GM23338 (cell line): ENCODE data around the gene EZR. TPM values are rescaled to one million over a fixed set of nuclear protein-coding genes. Genes with fewer than 3 reads are reported as not detected.
A peak's percentile ranks its signal among the peaks of the same experiment; 100 is the strongest.

Experiments
- ATAC-seq: fragments of 200-7000 bp; cut with Tn5 transposase; 3 replicates; pipeline ENCODE4 v1.9.1; 2020
- DNase-seq: peaks from one replicate; pipeline ENCODE4 v3.0.0-alpha.2; 2015; ENCODE audit warnings: low spot score
- H2AFZ ChIP-seq: fragments of 200-600 bp; sonication (generic); 2 replicates; pipeline ENCODE4 v1.8.0; 2016; ENCODE audit warnings: antibody characterized with exemption, mild to moderate bottlenecking, moderate library complexity
- H3F3A ChIP-seq: fragments of 200-600 bp; sonication (generic); replicated peaks from 2 replicates; pipeline ENCODE4 v1.8.0; 2017; ENCODE audit warnings: antibody characterized with exemption, mixed run types, low read depth
- H3K27ac ChIP-seq: fragments of 200-600 bp; sonication (generic); 2 replicates; pipeline ENCODE4 v1.6.1; 2016; ENCODE audit warnings: low read depth
- H3K27me3 ChIP-seq: fragments of 200-600 bp; sonication (generic); 2 replicates; pipeline ENCODE4 v1.8.0; 2016; ENCODE audit warnings: mild to moderate bottlenecking, mixed run types, moderate library complexity; ENCODE audit not compliant: insufficient read depth
- H3K36me3 ChIP-seq: fragments of 200-600 bp; sonication (generic); 2 replicates; pipeline ENCODE4 v1.8.0; 2016; ENCODE audit warnings: mild to moderate bottlenecking; ENCODE audit not compliant: insufficient read depth
- H3K4me1 ChIP-seq: fragments of 200-600 bp; sonication (generic); 2 replicates; pipeline ENCODE4 v1.8.0; 2016; ENCODE audit warnings: mild to moderate bottlenecking, moderate library complexity; ENCODE audit not compliant: insufficient read depth
- H3K4me2 ChIP-seq: fragments of 200-600 bp; sonication (generic); 2 replicates; pipeline ENCODE4 v1.7.1; 2017; ENCODE audit warnings: mixed run types
- H3K4me3 ChIP-seq: fragments of 200-600 bp; sonication (generic); 2 replicates; pipeline ENCODE4 v1.6.1; 2016; ENCODE audit warnings: mixed run types
- H3K79me2 ChIP-seq: fragments of 200-600 bp; sonication (generic); replicated peaks from 2 replicates; pipeline ENCODE4 v1.8.0; 2017; ENCODE audit warnings: mild to moderate bottlenecking; ENCODE audit not compliant: insufficient read depth
- H3K9me2 ChIP-seq: fragments of 200-600 bp; sonication (generic); 2 replicates; pipeline ENCODE4 v1.8.0; 2017; ENCODE audit not compliant: insufficient read depth
- H4K20me1 ChIP-seq: fragments of 200-600 bp; sonication (generic); replicated peaks from 2 replicates; pipeline ENCODE4 v1.8.0; 2017; ENCODE audit warnings: mild to moderate bottlenecking; ENCODE audit not compliant: insufficient read depth
- H3K27ac Mint-ChIP-seq: 2 replicates; pipeline ENCODE4 v1.8.0; 2020; ENCODE audit warnings: inconsistent platforms, mild to moderate bottlenecking, moderate library complexity, mixed read lengths
- H3K27me3 Mint-ChIP-seq: 3 replicates; pipeline ENCODE4 v1.8.0; 2022; ENCODE audit warnings: low read depth, mild to moderate bottlenecking, moderate library complexity, mixed read lengths, inconsistent platforms; ENCODE audit not compliant: insufficient read depth, poor library complexity
- H3K36me3 Mint-ChIP-seq: 3 replicates; pipeline ENCODE4 v1.8.0; 2021; ENCODE audit warnings: low read depth, mild to moderate bottlenecking, inconsistent platforms, moderate library complexity, mixed read lengths
- H3K4me1 Mint-ChIP-seq: 3 replicates; pipeline ENCODE4 v1.8.0; 2020; ENCODE audit warnings: mild to moderate bottlenecking, inconsistent platforms, mixed read lengths
- H3K4me3 Mint-ChIP-seq: 3 replicates; pipeline ENCODE4 v1.8.0; 2021; ENCODE audit warnings: moderate library complexity, mild to moderate bottlenecking, inconsistent platforms, mixed read lengths
- H3K9me3 Mint-ChIP-seq: 3 replicates; pipeline ENCODE4 v1.8.0; 2020; ENCODE audit warnings: moderate library complexity, mild to moderate bottlenecking, inconsistent platforms, mixed read lengths
- CREB1 ChIP-seq: fragments of 250-450 bp; sonication (Bioruptor Pico); IDR thresholded peaks from 2 replicates; pipeline ENCODE4 v1.5.0; 2020; ENCODE audit warnings: low read depth, mild to moderate bottlenecking, moderate library complexity
- CTCF ChIP-seq, 2 experiments: fragments of 200-600 bp in 1 of 2; sonication (generic) in 1 of 2; conservative IDR thresholded peaks; 2 replicates each; pipeline versions ENCODE4 v1.5.1 to v1.6.1; 2016 to 2017; ENCODE audit warnings: antibody characterized with exemption in 2 of 2, low read depth in 2 of 2, mild to moderate bottlenecking in 2 of 2, moderate library complexity in 1 of 2
- EZH2phosphoT487 ChIP-seq: fragments of 200-600 bp; sonication (generic); IDR thresholded peaks from one replicate; pipeline ENCODE4 v1.8.1; 2018; ENCODE audit warnings: antibody characterized with exemption; ENCODE audit not compliant: unreplicated experiment
- JUNB ChIP-seq: IDR thresholded peaks from one replicate; pipeline ENCODE4 v1.6.1; 2016; ENCODE audit warnings: antibody characterized with exemption; ENCODE audit not compliant: unreplicated experiment
- NANOG ChIP-seq: IDR thresholded peaks from 2 replicates; pipeline ENCODE4 v1.6.1; 2016; ENCODE audit warnings: antibody characterized with exemption, borderline replicate concordance
- POLR2AphosphoS5 ChIP-seq: IDR thresholded peaks from 2 replicates; pipeline ENCODE4 v1.6.1; 2016; ENCODE audit warnings: antibody characterized with exemption, low read depth
- REST ChIP-seq: IDR thresholded peaks from one replicate; pipeline ENCODE4 v1.6.1; 2018; ENCODE audit warnings: antibody characterized with exemption; ENCODE audit not compliant: unreplicated experiment
- STAT1 ChIP-seq: IDR thresholded peaks from one replicate; pipeline ENCODE4 v1.6.1; 2016; ENCODE audit warnings: antibody characterized with exemption; ENCODE audit not compliant: unreplicated experiment
- ZNF331 ChIP-seq: fragments of 250-450 bp; sonication (Bioruptor Pico); IDR thresholded peaks from 2 replicates; pipeline ENCODE4 v1.5.0; 2020; ENCODE audit warnings: low read depth, mild to moderate bottlenecking, moderate library complexity
- ZNF462 ChIP-seq: fragments of 250-450 bp; sonication (Bioruptor Pico); IDR thresholded peaks from 2 replicates; pipeline ENCODE4 v1.5.0; 2020; ENCODE audit warnings: mild to moderate bottlenecking, moderate library complexity
- polyA plus RNA-seq: library from polyadenylated mRNA; unstranded; fragments of >200 nt; fragmentation: Nextera tagmentation; extraction: Ambion mirVana; gene quantifications from 2 replicates; pipeline ENCODE4 v1.2.1, GENCODE V29; 2016
- total RNA-seq: library from RNA; depleted of rRNA; stranded (reverse); fragments of >200 nt; shearing (Covaris generic); gene quantifications from 2 replicates; pipeline ENCODE4 v1.2.3, GENCODE V29; 2014

Gene EZR
- total and polyA plus RNA-seq, 2 experiments from 2014 or later = 199 to 208 TPM

GRCh38 chr6:158783167-158783450 lies 36.1 kb downstream of the EZR start:
- H4K20me1 ChIP-seq = peaks cover 68% of the 10 kb centered on the region
- H3K27ac ChIP-seq = peak overlapping the region; percentile 51; the same call in 1 of the 2 replicates
- H3K4me2 ChIP-seq = no peak overlapping the region
- H3K36me3 Mint-ChIP-seq = peaks cover 92% of the 10 kb centered on the region
- H3K9me3 Mint-ChIP-seq = no peaks in the 10 kb centered on the region
- H3K27ac Mint-ChIP-seq = no peak overlapping the region
- no peaks in the 10 kb centered on the region for H3K27me3 Mint-ChIP-seq
- ATAC-seq = no peak; the same call in 2 of the 3 replicates
- DNase-seq = no peak
- H3K4me1 ChIP-seq = no peaks in the 10 kb centered on the region; the same call in 1 of the 2 replicates
- no peak overlapping the region for H3K4me3 ChIP-seq
- H3K79me2 ChIP-seq = peaks cover 100% of the 10 kb centered on the region
- peaks cover 25% of the 10 kb centered on the region; the same call in 2 of the 3 replicates for H3K4me1 Mint-ChIP-seq
- no peak overlapping the region for H2AFZ ChIP-seq
- H3K9me2 ChIP-seq = no peaks in the 10 kb centered on the region
- TF ChIP-seq NANOG (no peak), REST (no peak)
- H3F3A ChIP-seq = peaks cover 36% of the 10 kb centered on the region; the same call in 1 of the 2 replicates
- H3K27me3 ChIP-seq = no peaks in the 10 kb centered on the region
- H3K36me3 ChIP-seq = peaks cover 90% of the 10 kb centered on the region
- H3K4me3 Mint-ChIP-seq = no peak overlapping the region

GRCh38 chr6:158782432-158783166 lies 36.6 kb downstream of the EZR start:
- H4K20me1 ChIP-seq = peaks cover 68% of the 10 kb centered on the region
- H3K9me2 ChIP-seq = no peaks in the 10 kb centered on the region
- H3F3A ChIP-seq = peaks cover 37% of the 10 kb centered on the region; the same call in 1 of the 2 replicates
- Mint-ChIP-seq H3K27me3 (no peaks in the 10 kb centered on the region), H3K4me3 (no peak overlapping the region; the same call in 2 of the 3 replicates), H3K27ac (no peak overlapping the region), H3K4me1 (peaks cover 25% of the 10 kb centered on the region; the same call in 2 of the 3 replicates), H3K9me3 (no peaks in the 10 kb centered on the region), H3K36me3 (peaks cover 94% of the 10 kb centered on the region)
- no peaks in the 10 kb centered on the region for H3K27me3 ChIP-seq
- H3K4me1 ChIP-seq = no peaks in the 10 kb centered on the region; the same call in 1 of the 2 replicates
- peaks cover 86% of the 10 kb centered on the region for H3K36me3 ChIP-seq
- ATAC-seq (no peak), DNase-seq (no peak)
- no peak overlapping the region for H2AFZ ChIP-seq
- H3K27ac ChIP-seq = 0 out of 2 replicates have a peak overlapping the region, but pooled peaks have one; percentile 83
- peaks cover 100% of the 10 kb centered on the region for H3K79me2 ChIP-seq
- no peak overlapping the region for H3K4me2 ChIP-seq
- no peak overlapping the region for H3K4me3 ChIP-seq
- TF ChIP-seq STAT1 = no peak
- no peak for TF ChIP-seq POLR2AphosphoS5
- TF ChIP-seq ZNF331 (CRISPR knock-in tag) = no peak
- no peak for TF ChIP-seq ZNF462 (CRISPR knock-in tag)
- no peak for TF ChIP-seq CTCF (conservative IDR thresholded peaks at IDR 0.05; ENCODE audit: low read depth in 2 of 2)
- TF ChIP-seq CREB1 = no peak
- no peak for TF ChIP-seq EZH2phosphoT487
- no peak for TF ChIP-seq JUNB
